Activated T-helper 2 cell treated with anti-CD3 and anti-CD28 coated beads, Interferon-gamma antibody, Interleukin-2, Interleukin-4, amounts not matched to agents 10 μg/mL and 5 μg/mL and 100 μg/mL, durations not matched to agents 14 hours and 24 hours and 36 hours (primary cell): ENCODE results near the gene PDCD1. TPM values are rescaled to one million over a fixed set of nuclear protein-coding genes. Genes with fewer than 3 reads are reported as not detected.
A peak's percentile ranks its signal among the peaks of the same experiment; 100 is the strongest.

Experiments
- DNase-seq: peaks from one replicate; pipeline ENCODE4 v3.0.0; 2021; ENCODE audit warnings: low spot score
- H3K27ac Mint-ChIP-seq: one replicate; pipeline ENCODE4 v1.8.0; 2021; ENCODE audit warnings: mixed read lengths
- H3K27me3 Mint-ChIP-seq: one replicate; pipeline ENCODE4 v1.8.0; 2021; ENCODE audit warnings: low read depth, mixed read lengths
- H3K36me3 Mint-ChIP-seq: one replicate; pipeline ENCODE4 v1.8.0; 2021; ENCODE audit warnings: low read depth, mixed read lengths
- H3K4me1 Mint-ChIP-seq: one replicate; pipeline ENCODE4 v1.8.0; 2021; ENCODE audit warnings: low read depth, mixed read lengths
- H3K4me3 Mint-ChIP-seq: one replicate; pipeline ENCODE4 v1.8.0; 2021; ENCODE audit warnings: low read depth, mild to moderate bottlenecking, moderate library complexity, mixed read lengths
- H3K9me3 Mint-ChIP-seq: one replicate; pipeline ENCODE4 v1.8.0; 2021; ENCODE audit warnings: mixed read lengths
- intact Hi-C: fragments of 100-400 bp; cut with micrococcal nuclease; formaldehyde crosslinking; loops from one replicate; pipeline ENCODE4 v1.15.1; 2023
- total RNA-seq: library from RNA; stranded (reverse); gene quantifications from 2 replicates; pipeline ENCODE4 v1.2.3, GENCODE V29; 2022

The PDCD1 gene
- total RNA-seq, 1 donor from 2014 or later = 44.7 TPM

- Mint-ChIP-seq H3K27me3 (no peaks in the 10 kb centered on the region), H3K9me3 (no peaks in the 10 kb centered on the region), H3K36me3 (peaks cover 14% of the 10 kb centered on the region), H3K4me1 (peaks cover 31% of the 10 kb centered on the region), H3K4me3 (peak overlapping the region; percentile 72), H3K27ac (peak overlapping the region; percentile 88)
- DNase-seq = no peak
- intact Hi-C loops = loop anchor here (1.0 to 5.0 kb wide), 2 partner anchors 14 to 43 kb away; no protein-coding TSS in a partner anchor
These were observed 13.7 kb downstream of the PDCD1 start for GRCh38 chr2:241844831-241845578.

- peaks cover 14% of the 10 kb centered on the region for H3K36me3 Mint-ChIP-seq
- peak; percentile 85 for DNase-seq
- peaks cover 31% of the 10 kb centered on the region for H3K4me1 Mint-ChIP-seq
- H3K27me3 Mint-ChIP-seq = peaks cover 2% of the 10 kb centered on the region
- H3K27ac Mint-ChIP-seq = peak overlapping the region; percentile 88
- peak overlapping the region; percentile 72 for H3K4me3 Mint-ChIP-seq
- intact Hi-C loops = loop anchor here (1.0 to 5.0 kb wide), 2 partner anchors 15 to 42 kb away; no protein-coding TSS in a partner anchor
- no peaks in the 10 kb centered on the region for H3K9me3 Mint-ChIP-seq
These were observed 14.5 kb downstream of the PDCD1 start for GRCh38 chr2:241844066-241844728.

GRCh38 chr2:241843321-241844065 is 15.2 kb downstream of the PDCD1 start:
- intact Hi-C loops = loop anchor here (1.0 to 5.0 kb wide), 2 partner anchors 16 to 41 kb away; no protein-coding TSS in a partner anchor
- Mint-ChIP-seq H3K4me3 (peak overlapping the region; percentile 71), H3K36me3 (peaks cover 14% of the 10 kb centered on the region), H3K27ac (peak overlapping the region; percentile 83), H3K27me3 (peaks cover 5% of the 10 kb centered on the region), H3K4me1 (peaks cover 34% of the 10 kb centered on the region), H3K9me3 (no peaks in the 10 kb centered on the region)
- DNase-seq = no peak

GRCh38 chr2:241842620-241843211 is 16.0 kb downstream of the PDCD1 start:
- no peaks in the 10 kb centered on the region for H3K9me3 Mint-ChIP-seq
- H3K27me3 Mint-ChIP-seq = peaks cover 9% of the 10 kb centered on the region
- intact Hi-C loops = loop anchor here (5.0 kb wide), 1 partner anchor 40 kb away; no protein-coding TSS in a partner anchor

GRCh38 chr2:241842067-241842415 is 16.7 kb downstream of the PDCD1 start:
- no peak overlapping the region for H3K27ac Mint-ChIP-seq
- H3K36me3 Mint-ChIP-seq = peaks cover 14% of the 10 kb centered on the region
- intact Hi-C loops = loop anchor here (5.0 kb wide), 1 partner anchor 40 kb away; no protein-coding TSS in a partner anchor
- H3K27me3 Mint-ChIP-seq = peaks cover 16% of the 10 kb centered on the region
- H3K9me3 Mint-ChIP-seq = no peaks in the 10 kb centered on the region
- H3K4me1 Mint-ChIP-seq = peaks cover 39% of the 10 kb centered on the region
- H3K4me3 Mint-ChIP-seq = no peak overlapping the region
- DNase-seq = no peak

More at GRCh38 chr2:241842620-241843211, 16.0 kb downstream of the PDCD1 start:
- H3K27ac Mint-ChIP-seq = peak overlapping the region; percentile 83
- H3K4me3 Mint-ChIP-seq = peak overlapping the region; percentile 71
- DNase-seq = peak; percentile 52
- H3K36me3 Mint-ChIP-seq = peaks cover 14% of the 10 kb centered on the region
- H3K4me1 Mint-ChIP-seq = peaks cover 35% of the 10 kb centered on the region

- DNase-seq = no peak
- H3K27ac Mint-ChIP-seq = no peak overlapping the region
- peaks cover 40% of the 10 kb centered on the region for H3K4me1 Mint-ChIP-seq
- H3K36me3 Mint-ChIP-seq = peaks cover 11% of the 10 kb centered on the region
- no peak overlapping the region for H3K4me3 Mint-ChIP-seq
- intact Hi-C loops = loop anchor here (5.0 kb wide), 1 partner anchor 39 kb away; no protein-coding TSS in a partner anchor
- peaks cover 21% of the 10 kb centered on the region for H3K27me3 Mint-ChIP-seq
- no peaks in the 10 kb centered on the region for H3K9me3 Mint-ChIP-seq
These were observed 17.3 kb downstream of the PDCD1 start for GRCh38 chr2:241841181-241842066.

- Mint-ChIP-seq H3K27ac (no peak overlapping the region), H3K4me3 (no peak overlapping the region), H3K9me3 (no peaks in the 10 kb centered on the region), H3K36me3 (no peaks in the 10 kb centered on the region), H3K4me1 (peaks cover 17% of the 10 kb centered on the region), H3K27me3 (peaks cover 35% of the 10 kb centered on the region)
- no peak for DNase-seq
- intact Hi-C loops = no loop called here
These were observed 21.3 kb downstream of the PDCD1 start for GRCh38 chr2:241837197-241837965.

GRCh38 chr2:241836292-241836691 is 22.4 kb downstream of the PDCD1 start:
- Mint-ChIP-seq H3K4me3 (no peak overlapping the region), H3K4me1 (peaks cover 16% of the 10 kb centered on the region), H3K36me3 (no peaks in the 10 kb centered on the region), H3K9me3 (no peaks in the 10 kb centered on the region), H3K27ac (no peak overlapping the region), H3K27me3 (peaks cover 42% of the 10 kb centered on the region)
- no peak for DNase-seq
- intact Hi-C loops = no loop called here

DNA sequence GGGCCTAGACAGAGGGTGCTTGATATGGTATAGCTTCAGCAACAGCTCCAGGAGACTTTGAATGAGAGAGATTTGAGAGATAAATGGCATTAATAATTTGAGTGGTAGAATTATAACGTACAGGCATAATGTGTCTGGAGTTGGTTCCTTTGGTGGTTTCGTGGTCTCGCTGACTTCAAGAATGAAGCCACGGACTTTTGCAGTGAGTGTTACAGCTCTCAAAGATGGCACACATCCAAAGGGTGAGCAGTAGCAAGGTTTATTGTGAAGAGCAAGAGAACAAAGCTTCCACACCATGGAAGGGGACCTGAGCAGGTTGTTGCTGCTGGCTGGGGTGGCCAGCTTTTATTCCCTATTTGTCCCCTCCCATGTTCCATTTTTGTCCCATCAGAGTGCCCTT is 23.1 kb downstream of the PDCD1 start:
- Mint-ChIP-seq H3K4me3 (no peak overlapping the region), H3K4me1 (peaks cover 16% of the 10 kb centered on the region), H3K27me3 (peaks cover 44% of the 10 kb centered on the region), H3K36me3 (no peaks in the 10 kb centered on the region), H3K27ac (no peak overlapping the region), H3K9me3 (no peaks in the 10 kb centered on the region)
- DNase-seq = no peak
- intact Hi-C loops = no loop called here

- no peak for DNase-seq
- H3K9me3 Mint-ChIP-seq = no peaks in the 10 kb centered on the region
- H3K27me3 Mint-ChIP-seq = peaks cover 44% of the 10 kb centered on the region
- no peaks in the 10 kb centered on the region for H3K36me3 Mint-ChIP-seq
- peaks cover 16% of the 10 kb centered on the region for H3K4me1 Mint-ChIP-seq
- no peak overlapping the region for H3K27ac Mint-ChIP-seq
- intact Hi-C loops = no loop called here
- no peak overlapping the region for H3K4me3 Mint-ChIP-seq
These were observed 24.0 kb downstream of the PDCD1 start for GRCh38 chr2:241834527-241835210.
